UCSD-AML1 (cell line): ENCODE data around the gene CBX5.
"Not testable (repeated sequence)": the region's sequence is repeated elsewhere in the genome, so short reads cannot be mapped to it uniquely, and the experiment has no call there.

Source experiments
- DNase-seq: peaks from one replicate; lab custom pipeline; 2025; ENCODE audit not compliant: unreplicated experiment; lab: John Stamatoyannopoulos, UW

CBX5 gene

GRCh38 chr12:54270345-54270744 is 9.6 kb downstream of the CBX5 start:
- DNase-seq = no peak

- no peak for DNase-seq
Measured at GRCh38 chr12:54266852-54267251, 13.1 kb downstream of the CBX5 start.

GRCh38 chr12:54265364-54265812 is 14.5 kb downstream of the CBX5 start:
- no peak for DNase-seq

GRCh38 chr12:54262403-54262925 is 17.5 kb downstream of the CBX5 start:
- no peak for DNase-seq

GRCh38 chr12:54261815-54262402 is 18.0 kb downstream of the CBX5 start:
- DNase-seq = no peak

- no peak for DNase-seq
Measured at GRCh38 chr12:54259194-54260011, 20.5 kb downstream of the CBX5 start.

- no peak for DNase-seq
Measured at GRCh38 chr12:54258201-54258681, 21.7 kb downstream of the CBX5 start.

GRCh38 chr12:54257332-54257731 is 22.6 kb downstream of the CBX5 start:
- DNase-seq = no peak

GRCh38 chr12:54253240-54253639 is 26.7 kb downstream of the CBX5 start:
- DNase-seq = no peak

GRCh38 chr12:54251667-54252284 is 28.1 kb downstream of the CBX5 start:
- DNase-seq = no peak

- DNase-seq = no peak
Measured at GRCh38 chr12:54249489-54249888, 30.4 kb downstream of the CBX5 start.

GRCh38 chr12:54246011-54246641 is 33.8 kb downstream of the CBX5 start:
- no peak for DNase-seq

GRCh38 chr12:54240971-54241588 is 38.8 kb downstream of the CBX5 start:
- no peak for DNase-seq

- no peak for DNase-seq
Measured at GRCh38 chr12:54240129-54240528, 39.8 kb downstream of the CBX5 start.

- DNase-seq = no peak
Measured at GRCh38 chr12:54239620-54240019, 40.3 kb downstream of the CBX5 start.

GRCh38 chr12:54238531-54238930 is 41.4 kb downstream of the CBX5 start:
- DNase-seq = no peak

GRCh38 chr12:54232790-54233189 is 47.1 kb downstream of the CBX5 start:
- no peak for DNase-seq

GRCh38 chr12:54231269-54231668 is 48.7 kb downstream of the CBX5 start:
- not testable (repeated sequence) for DNase-seq

GRCh38 chr12:54230555-54230954 is 49.4 kb downstream of the CBX5 start:
- no peak for DNase-seq

- DNase-seq = no peak
Measured at GRCh38 chr12:54229624-54230212, 50.2 kb downstream of the CBX5 start.
